Loucy (cell line): ENCODE results near the gene TNFSF9.

Experiments
- CTCF ChIP-seq: fragments of 200-600 bp; sonication (generic); conservative IDR thresholded peaks from 2 replicates; pipeline ENCODE4 v1.5.1; 2014; ENCODE audit warnings: mild to moderate bottlenecking, antibody characterized with exemption, low read length
- EZH2phosphoT487 ChIP-seq: fragments of 200-600 bp; IDR thresholded peaks from 2 replicates; pipeline ENCODE4 v1.6.1; 2018; ENCODE audit warnings: antibody characterized with exemption, mild to moderate bottlenecking, moderate library complexity, borderline replicate concordance

DNA sequence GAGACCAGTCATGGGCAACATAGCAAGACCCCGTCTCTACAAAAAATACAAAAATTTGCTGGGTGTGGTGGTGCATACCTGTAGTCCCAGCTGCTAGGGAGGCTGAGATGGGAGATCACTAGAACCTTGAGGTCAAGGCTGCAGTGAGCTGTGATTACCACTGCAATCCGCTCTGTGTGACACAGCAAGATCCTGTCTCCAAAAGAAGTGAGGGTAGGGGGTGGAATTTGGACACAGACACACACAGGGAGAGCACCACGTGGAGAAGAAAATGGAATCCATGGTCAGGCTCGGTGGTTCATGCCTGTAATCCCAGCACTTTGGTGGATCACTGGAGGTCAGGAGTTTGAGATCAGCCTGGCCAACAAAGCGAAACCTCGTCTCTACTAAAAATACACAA lies 8.7 kb downstream of the TNFSF9 start:
- TF ChIP-seq EZH2phosphoT487 (no peak), CTCF (no peak)
